Muscle layer of colon (tissue), 2 donors: ENCODE results near the gene PPP1R9B.

Experiments
- H3K27ac ChIP-seq: one replicate; pipeline ENCODE4 v1.7.0; 2013; ENCODE audit warnings: low read depth, mild to moderate bottlenecking, low read length, moderate library complexity
- H3K27me3 ChIP-seq, 2 donors: one replicate each; pipeline ENCODE4 v1.7.0; 2013; ENCODE audit warnings: low read length in 2 of 2, mild to moderate bottlenecking in 2 of 2; ENCODE audit not compliant: insufficient read depth in 2 of 2, control insufficient read depth in 1 of 2
- H3K36me3 ChIP-seq: one replicate; pipeline ENCODE4 v1.7.0; 2013; ENCODE audit warnings: mild to moderate bottlenecking, low read length; ENCODE audit not compliant: insufficient read depth
- H3K4me1 ChIP-seq: one replicate; pipeline ENCODE4 v1.7.0; 2013; ENCODE audit warnings: mild to moderate bottlenecking, low read length; ENCODE audit not compliant: insufficient read depth
- H3K4me3 ChIP-seq, 2 donors: one replicate each; pipeline ENCODE4 v1.7.0; 2013; ENCODE audit warnings: low read length in 2 of 2, low read depth in 1 of 2, mild to moderate bottlenecking in 1 of 2, moderate library complexity in 1 of 2
- H3K9ac ChIP-seq: one replicate; pipeline ENCODE4 v1.7.0; 2013; ENCODE audit warnings: low read length
- H3K9me3 ChIP-seq: one replicate; pipeline ENCODE4 v1.7.0; 2013; ENCODE audit warnings: mild to moderate bottlenecking, low read length
- donor health status: abdominal sarcoma.
- donor health status: Adenocarcinoma of cecum.

The PPP1R9B gene

DNA sequence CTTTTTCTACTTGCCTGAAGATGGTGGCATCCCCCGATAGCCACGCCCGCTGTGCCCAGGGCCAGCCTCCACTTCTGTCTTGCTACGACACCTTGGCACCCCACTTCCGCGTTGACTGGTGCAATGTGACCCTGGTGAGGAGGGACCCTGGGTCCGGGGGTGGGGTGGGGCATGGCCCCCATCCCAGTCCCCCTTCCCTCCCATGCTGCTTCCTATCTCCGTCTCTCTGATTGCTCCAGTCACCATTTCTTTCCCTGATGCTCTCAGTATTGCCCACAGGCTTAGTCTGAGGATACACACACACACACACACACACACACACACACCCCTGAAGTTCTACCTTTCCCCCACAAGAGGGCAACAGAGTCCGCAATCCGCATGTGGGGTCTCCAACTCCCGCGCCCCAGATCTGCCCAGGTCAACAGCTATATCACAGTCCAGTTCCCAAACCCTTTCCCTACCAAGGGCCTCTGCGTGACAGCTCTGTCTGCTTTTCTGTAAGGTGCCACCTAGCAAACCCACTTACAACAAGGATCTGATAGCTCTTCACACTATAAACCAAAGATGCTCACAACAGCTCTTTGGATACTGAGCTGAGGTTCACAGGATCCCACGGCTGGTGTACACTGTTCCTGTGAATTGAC, 18.8 kb upstream of the PPP1R9B start:
- Histone ChIP-seq H3K9ac (no peak overlapping the region), H3K4me3 (no peak overlapping the region), H3K27me3 (no peaks in the 10 kb centered on the region), H3K4me1 (peaks cover 45% of the 10 kb centered on the region), H3K9me3 (no peaks in the 10 kb centered on the region), H3K27ac (peak overlapping the region; percentile 50), H3K36me3 (no peaks in the 10 kb centered on the region)

DNA sequence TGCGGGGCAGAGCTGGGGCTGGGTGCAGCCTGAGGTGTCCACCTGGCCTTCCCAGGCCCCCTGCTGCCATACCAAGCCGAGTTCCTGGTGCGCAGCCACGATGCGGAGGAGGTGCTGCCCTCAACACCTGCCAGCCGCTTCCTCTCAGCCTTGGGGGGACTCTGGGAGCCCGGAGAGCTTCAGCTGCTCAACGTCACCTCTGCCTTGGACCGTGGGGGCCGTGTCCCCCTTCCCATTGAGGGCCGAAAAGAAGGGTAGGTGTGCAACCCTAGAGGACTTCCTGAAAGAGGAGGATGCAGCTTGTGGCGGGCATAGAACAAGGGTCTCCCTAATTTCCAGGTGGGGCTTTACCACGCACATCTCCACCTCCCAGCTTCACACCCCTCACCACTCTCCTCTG, 17.8 kb upstream of the PPP1R9B start:
- no peak overlapping the region for H3K4me3 ChIP-seq
- no peaks in the 10 kb centered on the region for H3K9me3 ChIP-seq
- peaks cover 39% of the 10 kb centered on the region for H3K4me1 ChIP-seq
- H3K27ac ChIP-seq, result no peak overlapping the region
- H3K27me3 ChIP-seq, result no peaks in the 10 kb centered on the region
- no peaks in the 10 kb centered on the region for H3K36me3 ChIP-seq
- H3K9ac ChIP-seq, result no peak overlapping the region

DNA sequence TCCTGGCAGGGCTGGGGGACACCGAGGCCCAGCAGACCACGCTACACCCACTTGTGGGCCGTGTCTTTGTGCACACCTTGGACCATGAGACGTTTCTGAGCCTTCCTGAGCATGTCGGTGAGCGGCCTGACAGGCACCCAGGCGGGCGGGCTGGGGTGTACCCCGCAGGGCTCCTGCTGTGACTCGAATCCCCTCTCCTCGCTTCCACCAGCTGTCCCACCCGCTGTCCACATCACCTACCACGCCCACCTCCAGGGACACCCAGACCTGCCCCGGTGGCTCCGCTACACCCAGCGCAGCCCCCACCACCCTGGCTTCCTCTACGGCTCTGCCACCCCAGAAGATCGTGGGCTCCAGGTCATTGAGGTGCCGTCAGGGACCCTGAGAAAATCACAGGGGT, 16.9 kb upstream of the PPP1R9B start:
- Histone ChIP-seq H3K9ac (no peak overlapping the region), H3K27ac (no peak overlapping the region), H3K9me3 (no peaks in the 10 kb centered on the region), H3K4me1 (peaks cover 33% of the 10 kb centered on the region), H3K27me3 (no peaks in the 10 kb centered on the region), H3K36me3 (no peaks in the 10 kb centered on the region), H3K4me3 (no peak overlapping the region)

DNA sequence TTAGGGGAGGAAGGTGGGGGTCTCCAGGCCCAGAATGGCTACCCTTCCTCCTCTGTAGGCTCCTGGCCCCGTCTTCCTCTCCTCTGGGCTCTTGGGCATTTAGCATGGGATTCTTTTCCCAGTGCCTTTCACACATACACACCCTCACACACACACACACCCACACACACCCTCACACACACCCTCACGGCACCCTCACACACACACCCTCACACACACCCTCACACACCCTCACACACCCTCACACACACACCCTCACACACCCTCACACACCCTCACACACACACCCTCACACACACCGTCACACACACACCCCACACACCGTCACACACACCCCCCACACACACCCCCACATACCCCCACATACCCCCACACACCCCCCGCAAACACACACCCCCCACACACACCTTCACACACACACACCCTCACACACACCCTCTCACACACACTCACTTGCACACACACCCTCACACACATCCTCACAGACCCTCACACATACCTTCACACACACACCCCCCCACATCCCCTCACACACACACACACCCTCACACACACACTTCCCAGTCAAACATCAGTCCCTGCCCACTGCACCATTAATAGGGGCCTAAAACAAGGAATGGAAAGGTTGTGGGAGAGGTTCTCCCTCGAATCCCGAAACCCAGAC, 16.2 kb upstream of the PPP1R9B start:
- H3K27me3 ChIP-seq, result no peaks in the 10 kb centered on the region
- peak overlapping the region; percentile 42 to 49 for H3K4me3 ChIP-seq
- peaks cover 38% of the 10 kb centered on the region for H3K4me1 ChIP-seq
- H3K27ac ChIP-seq, result peak overlapping the region; percentile 88
- H3K9ac ChIP-seq, result peak overlapping the region; percentile 24
- H3K9me3 ChIP-seq, result no peaks in the 10 kb centered on the region
- no peaks in the 10 kb centered on the region for H3K36me3 ChIP-seq

DNA sequence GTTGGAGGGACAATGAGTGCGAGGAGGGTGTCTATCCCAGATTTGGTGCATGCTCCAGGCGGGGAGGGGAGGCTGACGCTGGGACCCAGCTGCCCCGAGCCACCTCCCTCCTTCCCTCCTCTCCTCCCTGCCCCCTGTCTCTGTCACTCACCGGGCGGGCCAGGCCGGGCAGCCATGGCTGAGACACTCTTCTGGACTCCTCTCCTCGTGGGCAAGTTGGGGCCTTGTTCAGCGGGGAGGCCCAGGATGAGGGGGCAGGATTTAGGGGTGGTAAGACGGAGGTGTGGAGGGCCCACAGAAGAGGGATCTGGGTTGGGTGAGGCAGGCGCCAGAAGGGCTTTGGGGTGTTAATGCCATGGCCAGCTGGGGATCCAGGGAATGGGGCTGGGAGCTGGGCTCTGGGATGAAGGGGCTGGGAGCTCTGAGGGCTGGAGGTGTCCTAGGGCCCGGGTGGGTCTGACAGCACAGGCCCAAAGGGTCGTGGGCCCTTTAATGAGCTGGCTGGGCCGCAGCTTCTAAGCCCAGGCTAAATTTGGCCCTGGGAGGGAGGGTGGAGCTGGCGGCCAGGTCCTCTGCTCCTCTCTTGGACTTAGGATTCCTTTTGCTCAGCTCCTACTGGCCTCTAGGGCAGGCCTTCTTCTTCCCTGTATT, 15.5 kb upstream of the PPP1R9B start, which contains the start of gene SGCA:
Gene SGCA (plus strand): TSS at position 139 of the 651 bp plus-strand sequence. CDS start 36 bp downstream, at position 175.
- Histone ChIP-seq H3K27ac (peak within 1 kb of the TSS; percentile 88), H3K4me3 (peak within 1 kb of the TSS; percentile 42 to 49), H3K4me1 (peaks cover 41% of the 10 kb centered on the region), H3K9ac (peak within 1 kb of the TSS; percentile 24), H3K27me3 (no peaks in the 10 kb centered on the region), H3K36me3 (no peaks in the 10 kb centered on the region), H3K9me3 (no peaks in the 10 kb centered on the region)

DNA sequence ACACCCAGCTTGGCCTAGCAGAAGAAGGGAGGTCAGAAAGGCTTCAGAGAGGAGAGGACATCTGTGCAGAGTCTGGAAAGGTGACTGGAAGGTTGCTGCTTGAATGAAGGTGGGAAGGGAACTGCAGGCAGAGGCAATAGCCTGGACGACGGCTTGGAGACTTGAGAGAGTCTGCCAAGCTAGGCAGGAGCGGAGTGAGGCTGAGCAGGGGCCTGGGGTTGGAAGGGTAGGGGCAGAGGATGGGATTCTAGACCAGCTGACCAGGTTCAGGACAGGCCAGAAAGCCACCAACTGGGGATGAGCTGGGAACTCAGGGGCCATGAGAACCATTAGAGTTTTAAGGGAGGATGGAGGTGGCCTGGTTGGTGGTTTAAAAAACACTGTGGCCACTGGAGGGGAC, 15.0 kb upstream of the PPP1R9B start:
- Histone ChIP-seq H3K4me1 (peaks cover 46% of the 10 kb centered on the region), H3K27ac (peak overlapping the region; percentile 88), H3K9me3 (no peaks in the 10 kb centered on the region), H3K4me3 (peak overlapping the region; percentile 42 to 49), H3K36me3 (no peaks in the 10 kb centered on the region), H3K9ac (no peak overlapping the region), H3K27me3 (no peaks in the 10 kb centered on the region)

DNA sequence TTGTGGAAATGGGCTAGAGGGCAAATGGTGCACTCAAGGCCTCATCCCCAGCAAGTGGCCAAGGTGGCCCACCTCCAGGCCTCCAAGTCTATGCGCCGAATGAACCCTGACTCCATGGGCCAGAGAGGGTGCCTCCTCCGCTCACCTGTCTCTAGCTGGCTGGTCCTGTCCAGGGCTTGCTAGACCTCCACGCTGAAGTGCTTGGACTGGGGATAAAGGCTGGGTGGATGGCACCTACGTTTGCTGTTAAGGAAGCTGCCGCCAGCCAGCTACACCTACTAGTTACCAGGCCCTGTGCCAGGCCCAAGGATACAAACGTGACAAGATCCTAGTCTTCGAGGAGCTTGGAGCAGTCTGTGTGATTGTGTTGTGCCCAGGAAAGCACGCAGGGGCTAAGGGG, 14.6 kb upstream of the PPP1R9B start:
- Histone ChIP-seq H3K27ac (peak overlapping the region; percentile 88), H3K9me3 (no peaks in the 10 kb centered on the region), H3K9ac (no peak overlapping the region), H3K4me3 (peak overlapping the region in 1 of 2 donors; percentile 49), H3K4me1 (peaks cover 46% of the 10 kb centered on the region), H3K36me3 (no peaks in the 10 kb centered on the region), H3K27me3 (no peaks in the 10 kb centered on the region)

DNA sequence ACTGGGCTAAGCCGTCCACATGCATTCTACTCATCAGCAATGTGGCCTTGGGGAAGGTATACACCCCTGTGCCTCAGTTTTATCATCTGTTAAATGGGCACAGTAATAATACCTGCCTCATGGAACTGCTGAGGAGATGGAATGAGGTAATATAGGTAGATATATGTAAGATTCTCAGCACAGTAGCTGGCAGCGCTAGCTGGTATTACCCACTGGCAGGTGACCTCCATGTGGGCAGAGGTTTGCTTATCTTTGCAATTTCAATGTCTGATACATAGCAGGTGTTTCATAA, 14.2 kb upstream of the PPP1R9B start:
- Histone ChIP-seq H3K4me1 (peaks cover 44% of the 10 kb centered on the region), H3K36me3 (no peaks in the 10 kb centered on the region), H3K4me3 (no peak overlapping the region), H3K9ac (no peak overlapping the region), H3K27me3 (no peaks in the 10 kb centered on the region), H3K27ac (no peak overlapping the region), H3K9me3 (no peaks in the 10 kb centered on the region)

DNA sequence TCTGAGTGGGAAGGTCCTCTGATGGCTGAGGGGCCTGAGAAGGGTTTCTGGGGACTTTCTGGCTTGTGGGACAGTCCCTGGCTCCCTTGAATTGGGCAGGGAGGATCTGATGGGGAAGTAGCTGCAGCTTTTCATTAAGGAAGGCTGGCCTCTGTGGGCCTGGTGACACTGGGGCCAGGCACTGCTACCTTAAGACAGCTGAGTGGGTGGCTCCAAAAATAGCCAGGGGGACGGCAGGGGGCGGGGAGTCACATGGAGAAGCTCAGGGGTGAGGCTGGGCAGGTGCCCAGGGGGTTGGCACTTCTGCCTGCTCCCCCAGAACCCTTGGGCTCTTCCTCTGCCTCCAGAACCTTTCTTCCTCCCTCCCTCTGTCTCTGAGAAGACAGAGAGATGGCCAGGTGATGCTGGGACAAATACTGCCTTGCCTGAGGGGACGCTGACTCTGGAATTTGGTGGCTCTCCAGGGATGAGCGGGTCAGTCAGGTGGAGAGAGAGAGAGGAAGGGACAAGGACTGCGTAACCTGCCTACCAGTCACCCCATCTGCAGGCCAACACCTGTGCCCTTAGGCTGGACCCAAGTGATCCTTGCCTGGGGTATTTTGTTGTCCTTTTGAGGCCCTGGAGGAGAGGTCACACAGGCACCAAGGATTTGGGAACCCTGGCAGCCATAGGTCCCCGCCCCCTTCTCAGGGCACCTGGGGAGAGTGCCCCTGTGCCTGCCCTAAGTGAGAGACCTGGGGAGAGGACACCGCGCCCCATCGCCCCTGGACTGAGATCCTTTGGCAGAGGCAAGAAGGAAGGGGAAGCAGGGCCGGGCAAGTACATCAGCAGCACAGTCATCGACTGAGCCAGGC, 13.6 kb upstream of the PPP1R9B start:
- no peaks in the 10 kb centered on the region for H3K36me3 ChIP-seq
- no peak overlapping the region for H3K4me3 ChIP-seq
- no peaks in the 10 kb centered on the region for H3K9me3 ChIP-seq
- no peak overlapping the region for H3K9ac ChIP-seq
- peaks cover 40% of the 10 kb centered on the region for H3K4me1 ChIP-seq
- no peak overlapping the region for H3K27ac ChIP-seq
- no peaks in the 10 kb centered on the region for H3K27me3 ChIP-seq

DNA sequence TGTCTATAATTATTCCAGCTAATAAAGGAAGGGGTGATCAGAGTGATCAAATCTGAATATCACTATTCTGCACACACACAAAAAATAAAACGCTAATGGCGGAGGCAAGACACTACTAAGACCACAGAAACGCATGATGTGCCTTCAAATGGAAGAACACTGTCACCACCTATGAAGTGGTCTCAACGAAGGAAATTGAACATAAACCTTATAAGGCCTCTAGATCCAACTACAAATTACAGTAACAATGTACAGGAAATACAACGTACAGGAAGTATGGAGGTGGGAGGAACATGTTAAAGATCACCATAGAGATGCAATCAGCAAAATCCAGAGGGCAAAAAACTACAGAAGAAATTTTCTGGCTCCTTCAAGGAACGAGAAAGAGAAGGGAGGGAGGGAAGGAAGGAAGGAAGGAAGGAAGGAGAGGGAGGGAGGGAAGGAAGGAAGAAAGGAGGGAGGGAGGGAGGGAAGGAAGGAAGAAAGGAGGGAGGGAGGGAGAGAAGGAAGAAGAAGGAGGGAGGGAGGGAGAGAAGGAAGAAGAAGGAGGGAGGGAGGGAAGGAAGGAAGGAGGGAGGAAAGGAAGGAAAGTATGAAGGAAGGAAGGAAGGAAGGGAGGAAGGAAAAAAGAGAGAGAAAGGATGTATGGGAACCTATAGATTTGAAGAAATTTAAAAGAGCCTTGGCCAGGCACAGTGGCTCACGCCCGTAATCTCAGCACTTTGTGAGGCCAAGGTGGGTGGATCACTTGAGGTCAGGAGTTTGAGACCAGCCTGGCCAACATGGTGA, 12.2 kb upstream of the PPP1R9B start:
- Histone ChIP-seq H3K36me3 (no peaks in the 10 kb centered on the region), H3K9ac (no peak overlapping the region), H3K27me3 (no peaks in the 10 kb centered on the region), H3K9me3 (no peaks in the 10 kb centered on the region), H3K4me1 (peaks cover 40% of the 10 kb centered on the region), H3K27ac (no peak overlapping the region), H3K4me3 (no peak overlapping the region)

DNA sequence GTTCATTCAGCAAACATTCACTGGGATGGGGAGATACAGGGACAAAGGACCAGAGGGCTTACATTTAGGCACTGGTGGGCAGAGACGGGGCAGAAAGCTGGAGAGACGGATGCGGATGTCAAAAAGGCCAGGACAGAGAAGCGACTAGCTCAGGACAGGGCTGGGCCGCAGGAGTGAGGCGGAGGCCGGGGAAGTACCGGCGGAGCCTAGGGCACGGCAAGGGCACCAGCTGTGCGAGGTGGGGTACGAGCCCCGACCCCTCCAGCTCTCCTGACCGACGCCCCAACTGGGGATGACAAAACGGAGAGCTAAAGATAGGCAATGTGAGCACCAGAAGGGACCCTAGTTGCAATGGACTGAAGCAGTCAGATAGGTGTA, 11.4 kb upstream of the PPP1R9B start:
- H3K9ac ChIP-seq, result no peak overlapping the region
- H3K27ac ChIP-seq, result no peak overlapping the region
- no peaks in the 10 kb centered on the region for H3K36me3 ChIP-seq
- no peaks in the 10 kb centered on the region for H3K27me3 ChIP-seq
- H3K4me3 ChIP-seq, result peak overlapping the region in 1 of 2 donors; percentile 65
- H3K9me3 ChIP-seq, result no peaks in the 10 kb centered on the region
- H3K4me1 ChIP-seq, result peaks cover 32% of the 10 kb centered on the region
